Measurements from ENCODE around the gene KIF25.
"Not testable (repeated sequence)": the region's sequence is repeated elsewhere in the genome, so short reads cannot be mapped to it uniquely, and the experiment has no call there.

The KIF25 gene

GRCh38 chr6:168000198-168001028, 2.9 kb downstream of the KIF25 start:
- Mint-ChIP-seq H3K4me3 (no peak overlapping the region), H3K27me3 (peaks cover 35% of the 10 kb centered on the region)

DNA sequence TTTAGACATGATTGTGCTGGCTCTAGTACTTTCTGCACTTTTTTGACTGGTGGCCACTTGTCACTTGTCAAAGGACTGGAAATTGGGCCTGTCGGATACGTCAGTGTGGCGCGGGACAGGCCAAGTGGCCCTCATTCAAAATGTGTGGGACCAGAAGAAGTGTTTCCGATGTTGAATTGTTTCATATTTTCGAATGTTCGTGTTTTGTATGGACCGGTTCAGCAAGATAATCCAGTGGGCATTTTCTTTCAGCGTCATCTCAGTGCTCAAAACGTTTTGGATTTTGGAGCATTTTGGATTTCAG, 3.5 kb downstream of the KIF25 start:
- no peaks in the 10 kb centered on the region for H3K36me3 Mint-ChIP-seq
- H3K9me3 Mint-ChIP-seq = peaks cover 2% of the 10 kb centered on the region
- peaks cover 31% of the 10 kb centered on the region for H3K27me3 Mint-ChIP-seq
- H3K27ac Mint-ChIP-seq = no peak overlapping the region
- ATAC-seq = no peak
- no peak overlapping the region for H3K4me3 Mint-ChIP-seq
- H3K4me1 Mint-ChIP-seq = peaks cover 6% of the 10 kb centered on the region

More at GRCh38 chr6:168000198-168001028, 2.9 kb downstream of the KIF25 start:
- peaks cover 6% of the 10 kb centered on the region for H3K4me1 Mint-ChIP-seq
- peaks cover 2% of the 10 kb centered on the region for H3K9me3 Mint-ChIP-seq
- H3K27ac Mint-ChIP-seq = no peak overlapping the region
- no peaks in the 10 kb centered on the region for H3K36me3 Mint-ChIP-seq
- ATAC-seq = no peak

DNA sequence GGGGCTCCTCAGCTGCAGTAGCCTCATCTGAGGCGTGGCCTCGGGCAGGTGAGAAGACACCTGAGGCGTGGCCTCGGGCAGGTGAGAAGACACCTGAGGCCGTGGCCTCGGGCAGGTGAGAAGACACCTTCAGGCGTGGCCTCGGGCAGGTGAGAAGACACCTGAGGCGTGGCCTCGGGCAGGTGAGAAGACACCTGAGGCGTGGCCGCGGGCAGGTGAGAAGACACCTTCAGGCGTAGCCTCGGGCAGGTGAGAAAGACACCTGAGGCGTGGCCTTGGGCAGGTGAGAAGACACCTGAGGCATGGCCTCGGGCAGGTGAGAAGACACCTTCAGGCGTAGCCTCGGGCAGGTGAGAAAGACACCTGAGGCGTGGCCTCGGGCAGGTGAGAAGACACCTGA, 4.0 kb downstream of the KIF25 start:
- not testable (repeated sequence) for ATAC-seq, H3K27ac Mint-ChIP-seq, H3K9me3 Mint-ChIP-seq, H3K36me3 Mint-ChIP-seq, H3K4me3 Mint-ChIP-seq, H3K4me1 Mint-ChIP-seq
- peaks cover 26% of the 10 kb centered on the region for H3K27me3 Mint-ChIP-seq

- Mint-ChIP-seq H3K27ac (no peak overlapping the region), H3K4me3 (no peak overlapping the region), H3K9me3 (peaks cover 2% of the 10 kb centered on the region), H3K36me3 (no peaks in the 10 kb centered on the region), H3K27me3 (peaks cover 16% of the 10 kb centered on the region), H3K4me1 (no peaks in the 10 kb centered on the region)
- ATAC-seq = no peak
These were observed 5.3 kb downstream of the KIF25 start for GRCh38 chr6:168002804-168003203.

DNA sequence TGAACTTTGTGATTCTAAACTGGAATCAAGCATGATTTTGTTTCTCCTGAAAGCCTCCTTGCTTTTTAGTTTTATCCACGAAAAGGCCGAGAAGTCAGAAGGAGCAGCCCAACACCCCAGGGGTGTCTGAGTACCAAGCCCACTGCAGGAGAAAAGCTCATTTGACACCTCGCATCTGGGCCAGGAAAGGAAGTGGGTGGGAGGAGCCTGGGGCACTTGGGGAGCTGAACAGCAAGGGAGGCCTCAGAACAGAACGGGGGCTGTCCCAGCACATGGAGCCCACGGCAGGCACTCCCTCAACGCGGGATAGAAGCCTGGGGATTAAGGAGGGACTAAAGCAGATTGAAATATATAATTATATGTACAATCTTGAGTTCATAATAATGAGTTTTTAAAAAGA, 6.6 kb downstream of the KIF25 start:
- Mint-ChIP-seq H3K36me3 (no peaks in the 10 kb centered on the region), H3K9me3 (peaks cover 5% of the 10 kb centered on the region), H3K27ac (no peak overlapping the region), H3K4me3 (no peak overlapping the region), H3K4me1 (no peaks in the 10 kb centered on the region), H3K27me3 (peaks cover 11% of the 10 kb centered on the region)
- ATAC-seq = no peak

DNA sequence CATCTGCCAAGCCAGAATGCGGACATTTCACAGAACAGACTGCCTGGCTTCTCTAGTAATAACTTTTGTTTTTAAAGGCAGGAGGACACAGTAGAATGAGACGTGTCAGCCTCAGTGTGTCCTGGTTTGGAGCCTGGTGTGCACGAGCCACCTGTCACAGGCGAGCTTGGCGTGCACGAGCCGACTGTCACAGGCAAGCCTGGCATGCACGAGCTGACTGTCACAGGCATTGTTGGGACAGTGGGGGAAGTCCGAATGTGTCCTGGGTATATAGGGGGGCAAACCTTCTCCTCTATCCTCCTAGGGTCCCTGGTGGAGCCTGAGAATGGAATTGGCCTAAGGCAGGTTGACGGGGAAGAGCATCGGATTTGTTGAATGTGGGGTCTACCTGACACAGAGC, 7.5 kb downstream of the KIF25 start:
- no peak overlapping the region for H3K4me3 Mint-ChIP-seq
- peaks cover 12% of the 10 kb centered on the region for H3K9me3 Mint-ChIP-seq
- H3K36me3 Mint-ChIP-seq = no peaks in the 10 kb centered on the region
- H3K4me1 Mint-ChIP-seq = no peaks in the 10 kb centered on the region
- no peak overlapping the region for H3K27ac Mint-ChIP-seq
- no peak for ATAC-seq
- peaks cover 11% of the 10 kb centered on the region for H3K27me3 Mint-ChIP-seq

GRCh38 chr6:168005796-168006195, 8.3 kb downstream of the KIF25 start:
- Mint-ChIP-seq H3K4me3 (no peak overlapping the region), H3K4me1 (no peaks in the 10 kb centered on the region), H3K27me3 (peaks cover 9% of the 10 kb centered on the region), H3K9me3 (peaks cover 18% of the 10 kb centered on the region), H3K36me3 (no peaks in the 10 kb centered on the region), H3K27ac (no peak overlapping the region)
- no peak for ATAC-seq

DNA sequence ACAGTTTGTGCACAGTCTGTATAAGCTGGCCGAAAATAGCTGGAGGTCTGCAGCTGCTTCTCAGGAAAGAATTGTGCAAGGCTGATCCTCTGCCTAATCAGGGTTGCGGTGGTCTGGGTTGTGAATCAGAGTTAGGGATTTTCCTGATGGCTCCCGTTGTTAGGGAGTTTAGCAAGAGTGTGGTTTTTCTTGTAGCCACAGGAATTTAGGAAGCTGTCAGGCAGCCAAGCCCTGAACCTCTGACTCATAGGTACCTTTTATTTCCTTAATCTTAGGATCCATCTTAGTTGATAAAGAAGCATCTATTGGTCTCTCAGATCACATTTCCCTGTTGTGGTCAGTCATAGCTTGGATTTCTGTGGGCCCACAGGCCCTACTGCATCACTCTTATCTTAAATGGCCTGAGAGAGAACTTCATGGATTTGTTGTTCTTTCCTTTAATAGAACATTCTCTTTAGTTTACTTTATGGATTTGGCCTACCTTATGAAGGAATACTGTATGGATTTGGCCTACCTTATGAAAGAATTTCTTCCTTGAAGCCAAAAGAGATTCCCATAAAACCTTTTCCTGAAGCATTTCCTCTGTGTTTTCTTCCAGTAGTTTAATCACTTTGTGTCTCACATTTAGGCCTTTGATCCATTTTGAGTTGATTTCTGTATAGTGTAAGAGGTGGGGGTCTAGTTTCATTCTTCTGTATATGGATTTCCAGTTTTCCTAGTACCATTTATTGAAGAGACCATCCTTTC, 10.3 kb downstream of the KIF25 start:
- Mint-ChIP-seq H3K9me3 (peaks cover 32% of the 10 kb centered on the region), H3K4me3 (no peak overlapping the region), H3K36me3 (no peaks in the 10 kb centered on the region), H3K27me3 (no peaks in the 10 kb centered on the region), H3K4me1 (no peaks in the 10 kb centered on the region), H3K27ac (no peak overlapping the region)
- ATAC-seq = no peak

DNA sequence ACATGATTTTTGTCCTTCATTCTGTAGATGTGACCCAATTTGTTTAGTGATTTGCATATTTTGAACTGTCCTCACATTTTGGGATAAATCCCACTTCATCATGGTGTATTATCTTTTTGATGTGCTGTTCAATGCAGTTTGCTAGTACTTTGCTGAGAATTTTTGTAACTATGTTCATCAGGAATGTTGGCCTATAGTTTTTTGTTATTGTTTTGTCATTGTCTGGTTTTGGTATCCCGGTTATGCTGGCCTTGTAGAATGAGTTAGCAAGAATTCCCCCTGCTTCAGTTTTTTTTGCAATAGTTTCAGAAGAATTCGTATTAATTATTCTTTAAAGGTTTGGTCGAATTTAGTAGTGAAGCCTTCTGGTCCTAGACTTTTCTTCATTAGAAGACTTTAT, 11.9 kb downstream of the KIF25 start:
- H3K27ac Mint-ChIP-seq = no peak overlapping the region
- no peak for ATAC-seq
- peaks cover 34% of the 10 kb centered on the region for H3K9me3 Mint-ChIP-seq
- no peaks in the 10 kb centered on the region for H3K27me3 Mint-ChIP-seq
- no peaks in the 10 kb centered on the region for H3K36me3 Mint-ChIP-seq
- no peaks in the 10 kb centered on the region for H3K4me1 Mint-ChIP-seq
- H3K4me3 Mint-ChIP-seq = no peak overlapping the region

DNA sequence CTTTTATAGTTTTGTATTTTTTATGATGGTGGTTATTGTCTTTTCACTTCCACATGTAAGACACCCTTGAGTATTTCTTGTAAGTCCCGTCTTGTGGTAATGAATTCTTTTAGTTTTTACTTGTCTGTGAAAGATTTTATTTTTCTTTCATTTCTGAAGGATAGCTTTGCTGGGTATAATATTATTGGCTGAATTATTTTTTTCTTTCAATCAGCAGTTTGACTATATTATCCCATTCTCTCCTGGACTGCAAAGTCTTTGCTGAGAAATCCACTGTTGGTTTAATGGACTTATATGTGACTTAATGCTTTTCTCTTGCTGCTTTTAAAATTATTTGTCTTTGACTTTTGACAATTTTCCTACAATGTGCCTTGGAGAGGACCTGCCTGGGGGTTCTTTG, 13.8 kb downstream of the KIF25 start:
- H3K4me1 Mint-ChIP-seq = no peaks in the 10 kb centered on the region
- no peak overlapping the region for H3K4me3 Mint-ChIP-seq
- H3K36me3 Mint-ChIP-seq = no peaks in the 10 kb centered on the region
- peaks cover 34% of the 10 kb centered on the region for H3K9me3 Mint-ChIP-seq
- H3K27me3 Mint-ChIP-seq = peaks cover 9% of the 10 kb centered on the region
- no peak overlapping the region for H3K27ac Mint-ChIP-seq
- no peak for ATAC-seq

- no peaks in the 10 kb centered on the region for H3K4me1 Mint-ChIP-seq
- H3K27ac Mint-ChIP-seq = no peak overlapping the region
- H3K36me3 Mint-ChIP-seq = no peaks in the 10 kb centered on the region
- H3K27me3 Mint-ChIP-seq = peaks cover 15% of the 10 kb centered on the region
- H3K4me3 Mint-ChIP-seq = no peak overlapping the region
- H3K9me3 Mint-ChIP-seq = peaks cover 34% of the 10 kb centered on the region
- no peak for ATAC-seq
These were observed 15.2 kb downstream of the KIF25 start for GRCh38 chr6:168012431-168013249.

DNA sequence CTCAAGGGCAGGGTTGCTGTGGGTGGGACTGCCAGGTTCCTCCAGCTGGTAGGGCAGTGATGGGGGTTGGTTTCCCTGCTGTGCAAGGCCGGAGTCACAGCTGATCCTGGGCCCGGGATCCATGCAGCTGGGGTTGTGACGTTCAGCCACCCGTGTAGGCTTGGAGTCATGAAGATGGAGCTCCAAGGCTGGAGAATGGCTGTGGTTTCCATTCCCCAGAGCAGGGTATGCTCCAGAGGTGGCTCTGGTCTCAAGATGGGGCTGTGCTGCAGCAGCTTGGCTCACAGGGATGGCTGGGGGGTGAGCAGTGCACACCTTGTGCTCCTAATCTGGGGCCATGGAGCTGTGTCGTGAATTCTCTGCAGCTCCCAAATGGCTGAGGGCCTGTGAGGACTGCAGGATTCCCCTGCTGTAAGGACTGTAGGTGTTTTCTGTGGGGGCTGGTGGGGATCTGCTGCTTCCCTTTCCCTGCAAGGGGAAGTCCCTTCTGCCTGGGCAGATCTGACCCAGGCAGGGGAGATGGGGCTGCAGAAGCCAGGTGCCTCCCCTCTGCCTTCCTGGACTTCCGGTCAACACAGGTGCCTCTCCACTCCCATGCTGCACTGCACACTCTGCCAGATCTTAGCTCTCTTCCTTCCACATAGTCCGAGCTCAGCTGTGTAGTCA, 15.9 kb downstream of the KIF25 start:
- Mint-ChIP-seq H3K36me3 (no peaks in the 10 kb centered on the region), H3K27ac (no peak overlapping the region), H3K4me1 (no peaks in the 10 kb centered on the region), H3K4me3 (no peak overlapping the region), H3K9me3 (peaks cover 34% of the 10 kb centered on the region), H3K27me3 (peaks cover 15% of the 10 kb centered on the region)
- no peak for ATAC-seq

DNA sequence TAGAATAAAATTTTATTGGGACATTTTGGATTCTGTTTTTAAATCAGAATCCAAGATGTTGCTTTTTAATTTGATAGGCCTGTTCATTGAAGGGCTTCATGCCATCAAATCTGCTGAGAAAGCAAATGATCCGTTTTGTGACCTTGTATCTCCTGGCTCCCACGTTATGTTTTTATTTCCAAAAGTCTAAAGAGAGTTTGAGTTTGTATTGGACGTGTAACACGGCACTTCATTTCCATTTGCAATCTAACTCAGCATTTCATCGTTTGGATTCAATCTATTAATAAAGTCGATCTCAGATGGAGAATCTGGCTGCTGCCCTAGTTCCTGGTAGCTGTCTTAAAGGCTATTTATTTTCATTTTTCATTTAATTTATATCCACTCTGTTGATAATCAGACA, 17.0 kb downstream of the KIF25 start:
- H3K27me3 Mint-ChIP-seq = peaks cover 15% of the 10 kb centered on the region
- peaks cover 34% of the 10 kb centered on the region for H3K9me3 Mint-ChIP-seq
- no peaks in the 10 kb centered on the region for H3K4me1 Mint-ChIP-seq
- no peaks in the 10 kb centered on the region for H3K36me3 Mint-ChIP-seq
- no peak overlapping the region for H3K4me3 Mint-ChIP-seq
- no peak for ATAC-seq
- H3K27ac Mint-ChIP-seq = no peak overlapping the region

GRCh38 chr6:168015009-168015408, 17.5 kb downstream of the KIF25 start:
- H3K9me3 Mint-ChIP-seq = peaks cover 31% of the 10 kb centered on the region
- H3K4me1 Mint-ChIP-seq = no peaks in the 10 kb centered on the region
- no peaks in the 10 kb centered on the region for H3K36me3 Mint-ChIP-seq
- ATAC-seq = no peak
- no peak overlapping the region for H3K27ac Mint-ChIP-seq
- H3K27me3 Mint-ChIP-seq = peaks cover 15% of the 10 kb centered on the region
- no peak overlapping the region for H3K4me3 Mint-ChIP-seq

Data from stimulated activated memory B cell treated with anti-CD40 and anti-IgM and Interleukin-4, amounts not matched to agents 10 μg/mL and 1 μg/mL and 100 μg/mL, for 72 hours (primary cell).